ENCODE measurements around the gene TMA16. TPM values are rescaled to one million over a fixed set of nuclear protein-coding genes. Genes with fewer than 3 reads are reported as not detected.

Gene TMA16
- polyA plus RNA-seq, 2 of the 4 experiments (the other 2 are of a cell fraction) = 28.5 to 36.1 TPM

GRCh38 chr4:163534056-163534455 is 39.6 kb downstream of the TMA16 start:
- H3K27ac ChIP-seq = no peak overlapping the region
- no peak for DNase-seq (ENCODE audit: low read depth in 1 of 2, low spot score in 1 of 2)
- H3K4me3 ChIP-seq = no peak overlapping the region
- H3K9me3 ChIP-seq = no peaks in the 10 kb centered on the region
- TF ChIP-seq ZSCAN20 (CRISPR knock-in tag; IDR thresholded peaks at IDR 0.05) (no peak), NR3C1 (IDR thresholded peaks at IDR 0.05) (no peak), CBX2 (IDR thresholded peaks at IDR 0.05; ENCODE audit: borderline replicate concordance, low read depth) (no peak), E2F6 (IDR thresholded peaks at IDR 0.05; ENCODE audit: borderline replicate concordance, low read depth) (no peak), MAZ (IDR thresholded peaks at IDR 0.05; ENCODE audit: borderline replicate concordance, low read depth, low read length) (no peak), SREBF2 (IDR thresholded peaks at IDR 0.05) (no peak)
- ATAC-seq = no peak
- ChIA-PET POLR2A (interaction anchor here (2.2 kb wide), 1 partner anchor 40 kb away, joined by 8 read pairs; the partner anchor contains the start of gene TMA16), CTCF (interaction anchor here (0.6 kb wide), 1 partner anchor 38 kb away, joined by 3 read pairs; no protein-coding TSS in a partner anchor)
- WGBS (ENCODE audit: missing lambda C conversion rate) = 94% methylated on average over 4 of the region's 4 CpGs
- no peak overlapping the region for H3K4me2 ChIP-seq
- H3K4me1 ChIP-seq = no peaks in the 10 kb centered on the region
- no peak for FAIRE-seq

- Histone ChIP-seq H3K9me3 (no peaks in the 10 kb centered on the region), H3K4me1 (no peaks in the 10 kb centered on the region; the same call in 1 of the 3 replicates), H3K4me2 (no peak overlapping the region), H3K4me3 (no peak overlapping the region), H3K27ac (no peak overlapping the region)
- FAIRE-seq (no peak), ATAC-seq (peak in 1 of 2 experiments; percentile 61; a peak in 3 of 6 replicates), DNase-seq (ENCODE audit: low read depth in 1 of 2, low spot score in 1 of 2) (no peak)
- ChIA-PET CTCF (interaction anchor here (1.2 kb wide), 1 partner anchor 15 kb away, joined by 4 read pairs; no protein-coding TSS in a partner anchor), POLR2A (no interaction called here)
- WGBS (ENCODE audit: missing lambda C conversion rate) = 89% methylated on average over 1 of the region's 1 CpG
- no peak for TF ChIP-seq KDM5A (IDR thresholded peaks at IDR 0.05)
- TF ChIP-seq HDAC2 (IDR thresholded peaks at IDR 0.05) = no peak
- TF ChIP-seq FOSB (CRISPR knock-in tag; IDR thresholded peaks at IDR 0.05) = no peak
- no peak for TF ChIP-seq FOSL2 (IDR thresholded peaks at IDR 0.05)
- no peak for TF ChIP-seq FOSL2 (CRISPR knock-in tag; IDR thresholded peaks at IDR 0.05)
- TF ChIP-seq BHLHE40 (IDR thresholded peaks at IDR 0.05; ENCODE audit: low read depth, low read length) = no peak
- no peak for TF ChIP-seq SREBF2 (IDR thresholded peaks at IDR 0.05)
- TF ChIP-seq REST (IDR thresholded peaks at IDR 0.05) = no peak
- TF ChIP-seq MYC (IDR thresholded peaks at IDR 0.05; ENCODE audit: borderline replicate concordance, low read length) = no peak
- no peak for TF ChIP-seq PHF8 (IDR thresholded peaks at IDR 0.05; ENCODE audit: borderline replicate concordance, low read depth)
- TF ChIP-seq MAX (IDR thresholded peaks at IDR 0.05) = no peak
- no peak for TF ChIP-seq ATOH8 (CRISPR knock-in tag; IDR thresholded peaks at IDR 0.05; ENCODE audit: low read depth)
- no peak for TF ChIP-seq HOXA7 (CRISPR knock-in tag; IDR thresholded peaks at IDR 0.05)
- no peak for TF ChIP-seq EHMT2 (IDR thresholded peaks at IDR 0.05; ENCODE audit: low read depth)
- no peak for TF ChIP-seq ELK1 (IDR thresholded peaks at IDR 0.05; ENCODE audit: low read depth, low read length)
- no peak for TF ChIP-seq CBX2 (IDR thresholded peaks at IDR 0.05; ENCODE audit: borderline replicate concordance, low read depth)
- TF ChIP-seq RFX5 (IDR thresholded peaks at IDR 0.05) = no peak
- TF ChIP-seq SMC3 (IDR thresholded peaks at IDR 0.05) = no peak
Observed at GRCh38 chr4:163535657-163536056, 41.2 kb downstream of the TMA16 start.

Data from A549 (cell line).